ENCODE data around the gene FBXO3. TPM values are rescaled to one million over a fixed set of nuclear protein-coding genes. Genes with fewer than 3 reads are reported as not detected.
A peak's percentile ranks its signal among the peaks of the same experiment; 100 is the strongest.

The FBXO3 gene
- total and polyA plus RNA-seq, 2 of the 13 experiments (the other 11 are each of a cell fraction or from before 2014, with no cell fraction given) = 20.4 to 27.6 TPM

GRCh38 chr11:33773987-33774735 lies at the start of gene FBXO3 (continued):
- peak; percentile 63 for TF ChIP-seq ARID4A (CRISPR knock-in tag; IDR thresholded peaks at IDR 0.05; ENCODE audit: borderline replicate concordance)
- no peak for TF ChIP-seq TCF12 (IDR thresholded peaks at IDR 0.05)
- TF ChIP-seq TCF12 (CRISPR knock-in tag; IDR thresholded peaks at IDR 0.05) = 0 out of 2 replicates have a peak, but pooled peaks have one; percentile 49
- no peak for TF ChIP-seq ZNF773 (CRISPR knock-in tag; IDR thresholded peaks at IDR 0.05; ENCODE audit: borderline replicate concordance)
- no peak for TF ChIP-seq HOMEZ (CRISPR knock-in tag; IDR thresholded peaks at IDR 0.05; ENCODE audit: low read depth)
- no peak for TF ChIP-seq CHCHD3 (CRISPR knock-in tag; IDR thresholded peaks at IDR 0.05)
- TF ChIP-seq BHLHE40 (IDR thresholded peaks at IDR 0.05; ENCODE audit: low read length) = no peak
- no peak for TF ChIP-seq ZBTB14 (CRISPR knock-in tag; IDR thresholded peaks at IDR 0.05)
- no peak for TF ChIP-seq HNRNPH1 (optimal IDR thresholded peaks at IDR 0.05; ENCODE audit: low read depth, low read length)
- TF ChIP-seq SP4 (CRISPR knock-in tag; IDR thresholded peaks at IDR 0.05) = peak; percentile 76
- TF ChIP-seq HOXA5 (CRISPR knock-in tag; IDR thresholded peaks at IDR 0.05) = 0 out of 2 replicates have a peak, but pooled peaks have one; percentile 35
- TF ChIP-seq, protein P1, sequence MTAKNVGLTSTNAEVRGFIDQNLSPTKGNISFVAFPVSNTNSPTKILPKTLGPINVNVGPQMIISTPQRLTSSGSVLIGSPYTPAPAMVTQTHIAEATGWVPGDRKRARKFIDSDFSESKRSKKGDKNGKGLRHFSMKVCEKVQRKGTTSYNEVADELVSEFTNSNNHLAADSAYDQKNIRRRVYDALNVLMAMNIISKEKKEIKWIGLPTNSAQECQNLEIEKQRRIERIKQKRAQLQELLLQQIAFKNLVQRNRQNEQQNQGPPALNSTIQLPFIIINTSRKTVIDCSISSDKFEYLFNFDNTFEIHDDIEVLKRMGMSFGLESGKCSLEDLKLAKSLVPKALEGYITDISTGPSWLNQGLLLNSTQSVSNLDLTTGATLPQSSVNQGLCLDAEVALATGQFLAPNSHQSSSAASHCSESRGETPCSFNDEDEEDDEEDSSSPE (CRISPR knock-in tag; IDR thresholded peaks at IDR 0.05) = peak; percentile 41; the same call in 1 of the 2 replicates
- TF ChIP-seq ZNF784 (CRISPR knock-in tag; IDR thresholded peaks at IDR 0.05; ENCODE audit: borderline replicate concordance) = no peak
- TF ChIP-seq, protein P2, sequence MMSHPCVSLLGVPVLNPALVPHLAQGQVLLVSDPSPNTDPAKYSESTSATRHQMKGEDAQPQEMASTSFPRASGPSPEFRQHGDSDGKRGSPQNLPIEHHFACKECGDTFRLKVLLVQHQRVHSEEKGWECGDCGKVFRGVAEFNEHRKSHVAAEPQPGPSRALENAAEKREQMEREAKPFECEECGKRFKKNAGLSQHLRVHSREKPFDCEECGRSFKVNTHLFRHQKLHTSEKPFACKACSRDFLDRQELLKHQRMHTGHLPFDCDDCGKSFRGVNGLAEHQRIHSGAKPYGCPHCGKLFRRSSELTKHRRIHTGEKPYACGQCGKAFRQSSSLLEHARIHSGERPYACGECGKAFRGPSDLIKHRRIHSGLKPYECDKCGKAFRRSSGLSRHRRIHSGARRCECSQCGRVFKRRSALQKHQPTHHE (CRISPR knock-in tag; IDR thresholded peaks at IDR 0.05; ENCODE audit: borderline replicate concordance) = no peak
- no peak for TF ChIP-seq ZMYM3 (CRISPR knock-in tag; IDR thresholded peaks at IDR 0.05)
- TF ChIP-seq ETV5 (CRISPR knock-in tag; IDR thresholded peaks at IDR 0.05; ENCODE audit: borderline replicate concordance) = no peak
- no peak for TF ChIP-seq GABPA (IDR thresholded peaks at IDR 0.05; ENCODE audit: low read depth, low read length)
- TF ChIP-seq GABPA (CRISPR knock-in tag; IDR thresholded peaks at IDR 0.05; ENCODE audit: low read depth) = no peak
- no peak for TF ChIP-seq ZFYVE20 (CRISPR knock-in tag; IDR thresholded peaks at IDR 0.05; ENCODE audit: borderline replicate concordance, low read depth)

Data from HepG2 (cell line).